Measurements from ENCODE around the gene INPP5K.
A peak's percentile ranks its signal among the peaks of the same experiment; 100 is the strongest.

- TF ChIP-seq BACH1 (IDR thresholded peaks at IDR 0.05; ENCODE audit: borderline replicate concordance) = peak; percentile 81
- TF ChIP-seq ZNF217 (IDR thresholded peaks at IDR 0.05) = 0 out of 2 replicates have a peak, but pooled peaks have one; percentile 19
- TF ChIP-seq ZZZ3 (IDR thresholded peaks at IDR 0.05; ENCODE audit: control insufficient read depth, insufficient read length, low read depth) = no peak
- TF ChIP-seq TCF7 (IDR thresholded peaks at IDR 0.05; ENCODE audit: borderline replicate concordance) = no peak
- no peak for TF ChIP-seq SP1 (IDR thresholded peaks at IDR 0.05; ENCODE audit: low read depth, low read length)
- TF ChIP-seq CTCF (IDR thresholded peaks at IDR 0.05 in 2 of 3, conservative IDR thresholded peaks at IDR 0.05 in 1 of 3; ENCODE audit: control insufficient read depth in 2 of 3, extremely low read depth in 1 of 3, insufficient read depth in 1 of 3, low read depth in 3 of 3, low read length in 3 of 3) = no peak
- TF ChIP-seq BRCA1 (IDR thresholded peaks at IDR 0.05; ENCODE audit: low read depth, low read length) = no peak
- no peak for TF ChIP-seq TARDBP (IDR thresholded peaks at IDR 0.05; ENCODE audit: borderline replicate concordance)
- TF ChIP-seq ZNF24 (IDR thresholded peaks at IDR 0.05) = 0 out of 2 replicates have a peak, but pooled peaks have one; percentile 50
- TF ChIP-seq CHD2 (IDR thresholded peaks at IDR 0.05; ENCODE audit: borderline replicate concordance, low read depth, low read length) = no peak
These were observed 28.2 kb downstream of the INPP5K start for GRCh38 chr17:1487939-1488825.
